BLaER1 (cell line): ENCODE data around the gene FLNB.

ENCODE experiments used
- H3K27ac ChIP-seq: shearing (Covaris generic); formaldehyde crosslinking; 2 replicates; pipeline ENCODE4 v1.8.1; 2022
- H3K27me3 ChIP-seq: shearing (Covaris generic); formaldehyde crosslinking; 2 replicates; pipeline ENCODE4 v1.8.1; 2022
- H3K36me3 ChIP-seq: shearing (Covaris generic); formaldehyde crosslinking; 2 replicates; pipeline ENCODE4 v1.8.1; 2022
- H3K4me1 ChIP-seq: shearing (Covaris generic); formaldehyde crosslinking; 2 replicates; pipeline ENCODE4 v1.8.1; 2022
- H3K4me2 ChIP-seq: shearing (Covaris generic); formaldehyde crosslinking; 2 replicates; pipeline ENCODE4 v1.8.1; 2022
- H3K4me3 ChIP-seq: shearing (Covaris generic); formaldehyde crosslinking; 2 replicates; pipeline ENCODE4 v1.8.1; 2022
- H3K9ac ChIP-seq: shearing (Covaris generic); formaldehyde crosslinking; 2 replicates; pipeline ENCODE4 v1.8.1; 2022
- H3K9me3 ChIP-seq: shearing (Covaris generic); formaldehyde crosslinking; 2 replicates; pipeline ENCODE4 v1.8.1; 2022
- H4K20me1 ChIP-seq: shearing (Covaris generic); formaldehyde crosslinking; 2 replicates; pipeline ENCODE4 v1.8.1; 2022
- Cebpa-rat ChIP-seq: shearing (Covaris generic); IDR thresholded peaks from 2 replicates; pipeline ENCODE4 v1.8.1; 2022

FLNB gene

GRCh38 chr3:58173669-58174398 is 165.6 kb downstream of the FLNB start:
- Histone ChIP-seq H3K27me3 (peaks cover 3% of the 10 kb centered on the region; the same call in 1 of the 2 replicates), H3K4me3 (no peak overlapping the region), H3K9ac (no peak overlapping the region), H3K4me2 (no peak overlapping the region), H3K27ac (0 out of 2 replicates have a peak overlapping the region, but pooled peaks have one; percentile 51), H4K20me1 (no peaks in the 10 kb centered on the region), H3K4me1 (peaks cover 15% of the 10 kb centered on the region), H3K9me3 (no peaks in the 10 kb centered on the region), H3K36me3 (peaks cover 31% of the 10 kb centered on the region)
- no peak for TF ChIP-seq Cebpa-rat

- Histone ChIP-seq H3K27me3 (peaks cover 3% of the 10 kb centered on the region; the same call in 1 of the 2 replicates), H3K27ac (0 out of 2 replicates have a peak overlapping the region, but pooled peaks have one; percentile 6), H3K4me3 (no peak overlapping the region), H3K36me3 (peaks cover 20% of the 10 kb centered on the region), H4K20me1 (no peaks in the 10 kb centered on the region), H3K9me3 (no peaks in the 10 kb centered on the region), H3K4me2 (no peak overlapping the region), H3K4me1 (peaks cover 15% of the 10 kb centered on the region), H3K9ac (no peak overlapping the region)
- TF ChIP-seq Cebpa-rat = no peak
These were observed 166.9 kb downstream of the FLNB start for GRCh38 chr3:58175187-58175436.

- H3K4me2 ChIP-seq = no peak overlapping the region
- 0 out of 2 replicates have a peak overlapping the region, but pooled peaks have one; percentile 6 for H3K27ac ChIP-seq
- no peaks in the 10 kb centered on the region for H3K9me3 ChIP-seq
- TF ChIP-seq Cebpa-rat = no peak
- H3K4me1 ChIP-seq = peaks cover 15% of the 10 kb centered on the region
- peaks cover 15% of the 10 kb centered on the region for H3K36me3 ChIP-seq
- no peak overlapping the region for H3K9ac ChIP-seq
- H3K27me3 ChIP-seq = peaks cover 3% of the 10 kb centered on the region; the same call in 1 of the 2 replicates
- H4K20me1 ChIP-seq = no peaks in the 10 kb centered on the region
- H3K4me3 ChIP-seq = no peak overlapping the region
These were observed 167.4 kb downstream of the FLNB start for GRCh38 chr3:58175437-58176184.

DNA sequence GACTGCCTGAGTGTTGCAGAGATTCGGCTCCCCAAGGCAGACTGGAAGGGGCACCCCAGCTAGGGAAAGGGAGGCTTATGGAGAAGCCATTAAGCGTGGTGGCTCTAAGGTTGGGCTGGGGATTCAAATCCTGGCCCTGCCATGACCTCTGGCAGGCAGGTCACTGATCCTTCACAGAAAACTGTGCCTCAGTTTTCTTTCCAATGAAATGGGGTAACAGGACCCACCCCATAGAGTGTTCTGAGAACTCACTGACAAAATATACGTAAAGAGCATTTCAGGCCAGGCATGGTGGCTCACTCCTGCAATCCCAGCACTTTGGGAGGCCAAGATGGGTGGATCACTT is 167.9 kb downstream of the FLNB start:
- H3K27me3 ChIP-seq = peaks cover 3% of the 10 kb centered on the region; the same call in 1 of the 2 replicates
- H3K9ac ChIP-seq = no peak overlapping the region
- no peaks in the 10 kb centered on the region for H3K9me3 ChIP-seq
- peaks cover 9% of the 10 kb centered on the region for H3K36me3 ChIP-seq
- H3K4me1 ChIP-seq = peaks cover 15% of the 10 kb centered on the region
- no peaks in the 10 kb centered on the region for H4K20me1 ChIP-seq
- no peak overlapping the region for H3K27ac ChIP-seq
- TF ChIP-seq Cebpa-rat = no peak
- H3K4me3 ChIP-seq = no peak overlapping the region
- H3K4me2 ChIP-seq = no peak overlapping the region

DNA sequence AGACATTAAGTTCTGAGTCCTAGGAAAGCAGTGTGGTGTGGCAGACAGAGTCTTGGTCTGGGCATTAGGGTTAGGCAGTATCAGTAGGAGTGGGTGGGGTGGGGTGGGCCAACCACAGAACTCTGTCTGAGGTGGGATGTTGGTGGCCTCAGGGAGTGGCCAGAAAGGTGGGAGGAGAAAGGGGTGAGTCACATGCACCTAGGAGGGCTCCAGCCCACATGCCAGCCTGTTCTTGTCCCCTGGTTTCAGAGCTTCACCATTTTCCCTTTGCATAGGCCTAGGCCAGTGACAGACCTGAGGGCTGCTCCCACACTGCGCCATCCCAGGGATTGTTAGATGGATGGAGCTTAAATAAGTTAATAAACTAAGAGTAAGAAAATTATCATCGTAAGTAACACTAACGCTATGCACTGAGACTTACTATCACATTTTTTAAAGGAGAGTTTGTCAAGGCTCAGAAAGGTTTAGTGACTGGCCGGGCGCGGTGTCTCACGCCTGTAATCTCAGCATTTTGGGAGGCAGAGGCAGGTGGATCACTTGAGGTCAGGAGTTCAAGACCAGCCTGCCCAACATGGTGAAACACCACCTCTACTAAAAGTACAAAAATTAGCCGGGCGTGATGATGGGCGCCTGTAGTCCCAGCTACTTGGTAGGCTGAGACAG is 168.7 kb downstream of the FLNB start:
- H4K20me1 ChIP-seq = no peaks in the 10 kb centered on the region
- peak overlapping the region; percentile 65; the same call in 1 of the 2 replicates for H3K4me3 ChIP-seq
- H3K9ac ChIP-seq = no peak overlapping the region
- H3K27me3 ChIP-seq = peaks cover 3% of the 10 kb centered on the region; the same call in 1 of the 2 replicates
- peaks cover 1% of the 10 kb centered on the region; the same call in 1 of the 2 replicates for H3K36me3 ChIP-seq
- no peaks in the 10 kb centered on the region for H3K9me3 ChIP-seq
- TF ChIP-seq Cebpa-rat = no peak
- H3K4me1 ChIP-seq = peaks cover 15% of the 10 kb centered on the region
- H3K27ac ChIP-seq = no peak overlapping the region
- peak overlapping the region; percentile 90 for H3K4me2 ChIP-seq

DNA sequence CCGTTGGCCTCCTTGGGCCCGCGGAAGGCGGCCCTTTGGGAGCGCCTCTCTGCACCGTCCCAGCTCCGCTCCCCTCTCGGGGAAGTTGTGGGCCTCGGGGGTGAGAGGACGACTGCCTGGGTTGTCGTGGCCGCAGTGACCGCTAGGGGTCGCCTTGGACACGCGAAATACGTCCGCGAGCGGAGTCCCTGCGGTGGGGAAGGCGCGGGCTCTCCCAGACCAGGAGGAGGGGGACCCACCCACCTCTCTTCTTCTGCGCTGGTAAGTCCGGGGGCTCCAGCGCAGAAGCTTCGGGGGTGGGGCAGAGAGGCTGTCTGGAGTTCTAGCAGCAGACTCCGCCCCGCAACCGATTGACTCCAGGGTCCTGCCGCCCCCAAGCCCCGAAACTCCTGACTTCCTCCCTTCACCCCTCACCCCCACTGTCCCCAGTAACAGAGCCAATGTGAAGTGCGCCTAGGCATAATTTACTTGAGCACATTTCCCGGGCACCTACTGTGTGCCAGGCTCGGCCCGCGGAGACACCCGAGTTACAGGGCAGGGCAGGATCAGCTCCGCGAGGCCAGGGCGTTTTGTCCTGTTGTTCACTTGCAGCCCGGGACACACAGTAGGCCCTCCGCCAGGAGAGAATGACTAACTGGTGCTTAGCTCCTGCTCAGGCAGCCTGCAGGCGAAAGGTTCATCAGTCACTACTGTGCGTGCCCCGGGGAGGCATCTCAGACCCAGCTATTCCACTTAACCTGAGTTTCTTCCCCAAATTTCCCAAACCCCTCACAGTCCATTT is 169.7 kb downstream of the FLNB start:
- peak overlapping the region; percentile 11; the same call in 1 of the 2 replicates for H3K27ac ChIP-seq
- no peak for TF ChIP-seq Cebpa-rat
- H3K9me3 ChIP-seq = no peaks in the 10 kb centered on the region
- H3K9ac ChIP-seq = peak overlapping the region; percentile 64; the same call in 1 of the 2 replicates
- peaks cover 3% of the 10 kb centered on the region; the same call in 1 of the 2 replicates for H3K27me3 ChIP-seq
- H3K4me1 ChIP-seq = peaks cover 15% of the 10 kb centered on the region
- no peaks in the 10 kb centered on the region for H4K20me1 ChIP-seq
- H3K4me2 ChIP-seq = peak overlapping the region; percentile 90
- H3K36me3 ChIP-seq = no peaks in the 10 kb centered on the region
- H3K4me3 ChIP-seq = peak overlapping the region; percentile 65

GRCh38 chr3:58178528-58179234 is 170.5 kb downstream of the FLNB start:
- H3K4me3 ChIP-seq = no peak overlapping the region
- H4K20me1 ChIP-seq = no peaks in the 10 kb centered on the region
- no peak overlapping the region for H3K9ac ChIP-seq
- H3K9me3 ChIP-seq = no peaks in the 10 kb centered on the region
- H3K4me2 ChIP-seq = peak overlapping the region; percentile 90
- no peaks in the 10 kb centered on the region for H3K36me3 ChIP-seq
- no peak for TF ChIP-seq Cebpa-rat
- H3K27ac ChIP-seq = no peak overlapping the region; the same call in 1 of the 2 replicates
- peaks cover 3% of the 10 kb centered on the region; the same call in 1 of the 2 replicates for H3K27me3 ChIP-seq
- H3K4me1 ChIP-seq = peaks cover 9% of the 10 kb centered on the region

- H3K27me3 ChIP-seq = peaks cover 3% of the 10 kb centered on the region; the same call in 1 of the 2 replicates
- TF ChIP-seq Cebpa-rat = no peak
- no peaks in the 10 kb centered on the region for H4K20me1 ChIP-seq
- H3K4me1 ChIP-seq = peaks cover 9% of the 10 kb centered on the region
- H3K9me3 ChIP-seq = no peaks in the 10 kb centered on the region
- H3K4me3 ChIP-seq = no peak overlapping the region
- H3K36me3 ChIP-seq = no peaks in the 10 kb centered on the region
- no peak overlapping the region for H3K27ac ChIP-seq
- H3K4me2 ChIP-seq = no peak overlapping the region
- H3K9ac ChIP-seq = no peak overlapping the region
These were observed 171.2 kb downstream of the FLNB start for GRCh38 chr3:58179235-58180098.
